ENCODE data around the gene TMTC2.

- TF ChIP-seq CTCF (IDR thresholded peaks at IDR 0.05; ENCODE audit: extremely low read depth in 1 of 2, insufficient read depth in 1 of 2, low read depth in 1 of 2, low read length in 2 of 2) (no peak), EZH2 (IDR thresholded peaks at IDR 0.05; ENCODE audit: borderline replicate concordance, low read depth, low read length, severe bottlenecking) (no peak), MAX (IDR thresholded peaks at IDR 0.05; ENCODE audit: insufficient read depth, insufficient read length) (no peak), FOS (IDR thresholded peaks at IDR 0.05; ENCODE audit: borderline replicate concordance, insufficient read depth, low read length) (peak; percentile 3), POLR2A (IDR thresholded peaks at IDR 0.05; ENCODE audit: low read depth, low read length) (no peak), POLR2AphosphoS5 (IDR thresholded peaks at IDR 0.05; ENCODE audit: insufficient read depth, low read depth, low read length) (no peak)
Observed at GRCh38 chr12:82857276-82857675, 170.6 kb downstream of the TMTC2 start.
